ENCODE data around the gene DHRS12. TPM values are rescaled to one million over a fixed set of nuclear protein-coding genes. Genes with fewer than 3 reads are reported as not detected.

DHRS12 gene
- total and polyA plus RNA-seq, 2 donors from 2014 or later, result 20.4 to 36.1 TPM

DNA sequence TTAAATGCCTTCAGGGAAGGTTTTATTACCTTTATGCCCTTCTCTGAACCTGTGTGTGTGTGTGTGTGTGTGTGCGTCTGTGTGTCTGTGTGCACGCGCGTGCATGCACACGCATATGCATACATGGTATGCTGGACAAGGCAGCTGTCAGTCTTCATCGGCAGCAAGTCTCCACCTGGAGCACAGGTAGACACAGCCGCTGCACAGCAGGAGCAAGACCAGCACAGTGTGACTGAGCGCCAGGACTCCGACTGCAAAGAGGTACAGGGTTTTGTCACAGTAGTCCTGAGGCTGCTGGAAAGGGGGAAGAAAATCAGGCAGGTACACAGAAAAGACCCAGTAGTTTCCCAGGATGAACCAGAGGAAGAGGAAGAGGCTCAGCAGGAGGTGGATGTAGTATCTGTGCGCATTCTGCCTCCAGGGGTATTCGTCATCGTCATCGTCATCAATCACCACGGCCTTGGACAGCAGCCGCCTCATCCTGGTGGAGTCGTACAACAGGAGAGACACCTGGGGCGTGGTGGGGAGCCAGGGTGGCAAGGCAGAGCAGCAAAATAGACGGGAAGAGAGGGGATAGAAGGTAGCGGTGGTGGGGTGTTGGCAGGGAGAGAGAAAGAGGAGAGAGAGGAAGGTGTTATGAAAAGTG is 12.8 kb upstream of the DHRS12 start:
- Histone ChIP-seq H3K36me3 (ENCODE audit: control insufficient read depth in 2 of 3, insufficient read depth in 3 of 3, low read length in 3 of 3) (no peaks in the 10 kb centered on the region), H3K27ac (ENCODE audit: low read depth in 2 of 2, low read length in 2 of 2) (no peak overlapping the region), H3K4me1 (ENCODE audit: control insufficient read depth in 2 of 3, insufficient read depth in 2 of 3, low read depth in 1 of 3, low read length in 3 of 3) (peaks cover 0 to 8% (median 5%) of the 10 kb centered on the region in 3 donors), H3K9me3 (ENCODE audit: control insufficient read depth in 2 of 3, insufficient read depth in 1 of 3, low read length in 3 of 3) (no peaks in the 10 kb centered on the region), H3K27me3 (ENCODE audit: control insufficient read depth, insufficient read depth, low read length) (no peaks in the 10 kb centered on the region), H3K9ac (ENCODE audit: low read length in 3 of 3) (no peak overlapping the region), H3K4me3 (ENCODE audit: low read length in 3 of 3) (no peak overlapping the region)
- intact Hi-C loops (cut with DNase I), result no loop called here
- no peak for TF ChIP-seq CTCF (IDR thresholded peaks at IDR 0.05; ENCODE audit: borderline replicate concordance, extremely low read depth, insufficient read depth)
- FAIRE-seq (no peak), DNase-seq (no peak)

DNA sequence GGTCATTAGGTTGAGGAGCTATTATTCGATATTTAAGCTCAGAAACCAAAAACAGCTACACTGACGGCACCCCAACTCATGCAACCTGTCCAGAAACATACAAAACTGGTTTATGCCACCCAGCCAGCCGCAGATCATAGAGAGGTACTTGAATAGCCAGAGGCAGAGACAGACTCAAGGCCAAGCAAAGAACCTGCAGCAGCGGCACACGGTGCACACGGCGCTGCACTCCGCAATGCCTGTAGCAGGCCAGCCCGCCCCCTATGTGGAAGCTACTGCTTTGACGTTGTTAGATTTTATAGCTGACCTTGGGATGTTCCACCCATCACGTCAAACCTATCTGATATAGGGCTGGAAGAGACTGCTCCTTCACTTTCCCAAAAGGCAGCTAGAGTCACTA is 11.9 kb upstream of the DHRS12 start:
- Histone ChIP-seq H3K27ac (ENCODE audit: low read depth in 2 of 2, low read length in 2 of 2) (no peak overlapping the region), H3K4me1 (ENCODE audit: control insufficient read depth in 2 of 3, insufficient read depth in 2 of 3, low read depth in 1 of 3, low read length in 3 of 3) (peaks cover 0 to 8% (median 5%) of the 10 kb centered on the region in 3 donors), H3K27me3 (ENCODE audit: control insufficient read depth, insufficient read depth, low read length) (no peaks in the 10 kb centered on the region), H3K36me3 (ENCODE audit: control insufficient read depth in 2 of 3, insufficient read depth in 3 of 3, low read length in 3 of 3) (no peaks in the 10 kb centered on the region), H3K9me3 (ENCODE audit: control insufficient read depth in 2 of 3, insufficient read depth in 1 of 3, low read length in 3 of 3) (no peaks in the 10 kb centered on the region), H3K4me3 (ENCODE audit: low read length in 3 of 3) (peak overlapping the region in 1 of 3 donors; percentile 64), H3K9ac (ENCODE audit: low read length in 3 of 3) (peak overlapping the region in 1 of 3 donors; percentile 65)
- DNase-seq (no peak), FAIRE-seq (no peak)
- TF ChIP-seq CTCF (IDR thresholded peaks at IDR 0.05; ENCODE audit: borderline replicate concordance, extremely low read depth, insufficient read depth), result no peak
- intact Hi-C loops (cut with DNase I), result no loop called here

GRCh38 chr13:51814825-51815650 is 11.1 kb upstream of the DHRS12 start:
- H3K9ac ChIP-seq (ENCODE audit: low read length in 3 of 3), result peak overlapping the region in 1 of 3 donors; percentile 65
- no peaks in the 10 kb centered on the region for H3K36me3 ChIP-seq (ENCODE audit: control insufficient read depth in 2 of 3, insufficient read depth in 3 of 3, low read length in 3 of 3)
- FAIRE-seq, result no peak
- peak; percentile 77 for TF ChIP-seq CTCF (IDR thresholded peaks at IDR 0.05; ENCODE audit: borderline replicate concordance, extremely low read depth, insufficient read depth)
- no peak overlapping the region for H3K27ac ChIP-seq (ENCODE audit: low read depth in 2 of 2, low read length in 2 of 2)
- H3K9me3 ChIP-seq (ENCODE audit: control insufficient read depth in 2 of 3, insufficient read depth in 1 of 3, low read length in 3 of 3), result no peaks in the 10 kb centered on the region
- intact Hi-C loops (cut with DNase I), result no loop called here
- peak in 4 of 5 donors; percentile 69 to 84 (median 77) for DNase-seq
- peak overlapping the region; percentile 1 to 64 (median 48) for H3K4me3 ChIP-seq (ENCODE audit: low read length in 3 of 3)
- H3K27me3 ChIP-seq (ENCODE audit: control insufficient read depth, insufficient read depth, low read length), result no peaks in the 10 kb centered on the region
- peaks cover 0 to 8% (median 5%) of the 10 kb centered on the region in 3 donors for H3K4me1 ChIP-seq (ENCODE audit: control insufficient read depth in 2 of 3, insufficient read depth in 2 of 3, low read depth in 1 of 3, low read length in 3 of 3)

Measured in kidney (tissue), 14 donors.